GM21423 (cell line): ENCODE data around the gene MEI1.
"Not testable (repeated sequence)": the region's sequence is repeated elsewhere in the genome, so short reads cannot be mapped to it uniquely, and the experiment has no call there.

ENCODE experiments used
- ATAC-seq: cut with Tn5 transposase; IDR thresholded peaks from one replicate; pipeline ENCODE4 v1.9.1; 2021; ENCODE audit warnings: mild to moderate bottlenecking, moderate library complexity; ENCODE audit not compliant: unreplicated experiment

MEI1 gene

DNA sequence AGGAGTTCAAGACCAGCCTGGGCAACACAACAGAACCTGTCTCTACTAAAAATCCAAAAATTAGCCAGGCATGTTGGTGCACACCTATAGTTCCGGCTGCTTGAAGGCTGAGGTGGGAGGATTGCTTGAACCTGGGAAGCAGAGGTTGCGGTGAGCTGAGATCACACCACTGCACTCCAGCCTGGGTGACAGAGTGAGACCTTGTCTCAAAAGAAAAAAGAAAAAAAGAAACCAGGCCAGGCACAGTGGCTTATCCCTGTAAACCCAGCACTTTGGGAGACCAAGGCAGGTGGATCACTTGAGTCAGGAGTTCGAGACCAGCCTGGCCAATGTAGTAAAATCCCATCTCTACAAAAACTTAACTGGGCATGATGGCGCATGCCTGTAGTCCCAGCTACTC is 33.9 kb downstream of the MEI1 start:
- not testable (repeated sequence) for ATAC-seq

DNA sequence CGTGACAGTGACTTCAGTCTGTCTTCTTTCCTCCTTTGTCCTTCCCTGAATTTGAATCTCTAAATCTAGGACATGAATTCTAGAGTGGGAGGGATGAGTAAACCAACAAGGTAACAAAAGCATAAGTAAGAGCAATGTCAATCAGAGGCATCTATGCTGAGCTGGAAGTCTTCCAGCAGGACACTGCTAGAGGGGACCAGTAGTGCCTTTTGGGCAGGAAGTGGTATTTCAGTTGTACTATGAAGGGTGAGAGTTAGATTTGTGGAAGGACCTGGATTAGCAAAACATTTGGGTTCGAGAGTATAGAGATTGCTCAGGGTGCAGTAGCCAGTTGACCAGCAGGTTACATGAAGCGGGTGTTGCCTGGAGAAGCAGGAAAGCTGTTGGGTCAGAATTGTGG is 40.3 kb downstream of the MEI1 start:
- ATAC-seq: no peak

DNA sequence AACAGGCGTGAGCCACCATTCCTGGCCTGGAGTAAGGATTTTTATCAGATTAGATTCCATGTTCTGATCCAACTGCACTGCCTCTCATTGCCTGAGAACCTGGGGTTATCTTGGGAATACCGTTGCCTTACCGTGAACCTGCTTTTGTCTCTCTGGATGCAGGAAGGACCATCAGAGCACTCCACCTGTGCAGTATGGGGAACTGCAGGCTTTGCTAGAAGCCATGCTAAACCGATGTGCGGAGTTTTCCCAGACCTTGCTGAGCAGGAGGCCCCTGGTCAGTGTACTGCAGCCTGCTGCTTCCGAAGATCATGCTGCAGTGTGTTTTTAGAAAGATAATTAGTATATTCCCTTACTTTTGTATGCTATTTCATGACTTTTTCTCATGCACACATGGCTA is 43.6 kb downstream of the MEI1 start:
- ATAC-seq: no peak

DNA sequence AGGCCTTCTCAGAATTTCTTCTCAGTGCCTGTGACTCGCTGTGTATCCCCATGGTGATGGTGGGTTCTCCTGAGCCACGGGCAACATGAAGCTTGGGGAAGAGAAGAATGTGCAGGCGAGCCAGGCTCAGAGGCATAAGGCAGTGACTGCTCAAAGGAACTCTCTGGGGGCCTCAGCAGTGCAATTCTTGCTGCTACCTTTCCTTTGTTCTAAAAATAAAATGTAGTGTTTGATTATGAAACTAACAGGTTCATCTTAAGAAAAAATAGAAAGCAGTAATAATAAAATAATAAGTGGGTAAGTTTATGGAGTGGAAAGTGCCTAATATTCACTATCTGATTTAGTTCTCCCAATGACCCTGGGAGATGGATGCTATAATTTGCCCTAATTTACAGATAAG is 46.7 kb downstream of the MEI1 start:
- ATAC-seq: no peak

DNA sequence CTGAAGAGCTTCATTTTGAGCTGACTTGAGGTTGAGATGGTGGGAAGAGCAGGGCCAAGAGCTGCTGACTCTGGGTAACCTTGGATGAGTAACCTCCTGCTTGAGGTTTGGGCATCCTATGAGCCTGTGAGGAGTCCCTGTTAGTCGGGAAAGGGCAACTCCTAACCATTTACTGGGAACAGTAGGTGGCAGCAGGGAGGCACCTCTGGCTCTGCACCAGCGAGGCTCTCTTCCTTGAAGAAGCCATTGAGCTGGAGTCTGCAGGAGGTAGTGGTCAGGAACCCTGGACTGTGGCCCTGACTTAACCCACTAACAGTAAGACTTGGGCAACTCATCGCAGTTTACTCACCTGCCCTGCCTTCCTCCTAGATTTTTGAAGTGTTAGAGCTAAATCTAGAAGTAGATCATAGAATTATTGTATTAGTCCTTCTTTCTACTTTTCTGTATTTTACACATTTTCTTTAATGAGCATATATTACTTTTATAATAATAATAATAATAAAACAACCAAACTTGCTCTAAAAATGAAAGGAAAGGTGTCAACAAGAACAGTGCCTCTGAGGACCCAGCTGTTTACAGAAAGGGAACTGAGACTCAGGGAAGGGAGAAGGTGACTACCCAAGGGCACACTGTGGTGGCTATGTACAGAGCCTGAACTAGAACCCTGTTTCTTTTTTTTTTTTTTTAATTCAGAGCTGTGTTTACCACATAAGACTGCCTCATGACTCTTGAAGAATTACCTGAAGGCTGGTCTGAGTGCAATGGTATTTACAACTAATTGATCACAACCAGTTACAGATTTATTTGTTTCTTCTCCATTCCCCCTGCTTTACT is 47.5 kb downstream of the MEI1 start:
- ATAC-seq: no peak

DNA sequence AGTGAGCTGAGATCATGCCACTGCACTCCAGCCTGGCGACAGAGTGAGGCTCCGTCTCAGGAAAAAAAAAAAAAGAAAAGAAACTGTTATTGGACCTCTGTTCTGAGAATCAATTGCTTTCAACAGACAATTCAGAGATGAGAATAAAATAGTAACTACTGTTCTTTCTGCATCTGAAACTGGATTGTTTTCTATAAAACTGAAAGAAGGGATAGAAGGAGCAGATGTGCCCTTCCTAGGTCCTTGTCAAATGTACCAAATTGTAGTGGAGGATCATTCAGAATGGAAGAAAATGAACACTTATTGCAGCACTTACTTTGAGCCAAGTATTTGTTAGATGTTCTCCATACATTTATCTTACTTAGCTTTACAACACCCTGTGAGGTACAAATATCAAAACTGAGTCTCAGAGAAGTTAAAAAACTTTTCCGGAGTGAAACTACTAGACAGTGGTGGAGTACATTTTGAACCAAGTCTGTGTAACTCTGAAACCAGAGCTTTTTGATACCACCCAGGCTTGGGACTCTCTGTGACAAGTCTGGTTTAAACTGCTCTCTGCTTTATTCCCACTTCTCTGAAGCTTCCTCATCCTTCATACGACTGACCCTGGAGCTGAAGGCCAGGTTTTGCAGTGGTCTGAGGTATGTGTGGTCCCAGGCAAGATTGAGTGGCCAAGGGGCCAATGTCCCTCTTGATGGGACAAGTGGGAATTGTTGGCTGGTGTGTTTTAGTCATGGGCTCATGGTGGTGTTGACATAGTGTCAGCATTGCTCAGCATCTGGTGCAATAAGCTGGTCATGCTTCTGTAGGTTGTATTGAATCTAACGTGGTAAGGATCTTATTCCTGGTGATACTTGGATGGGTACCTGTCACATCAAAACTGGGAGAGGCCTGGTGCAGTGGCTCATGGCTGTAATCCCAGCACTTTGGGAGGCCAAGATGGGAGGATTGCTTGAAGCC is 53.0 kb downstream of the MEI1 start:
- ATAC-seq: no peak

DNA sequence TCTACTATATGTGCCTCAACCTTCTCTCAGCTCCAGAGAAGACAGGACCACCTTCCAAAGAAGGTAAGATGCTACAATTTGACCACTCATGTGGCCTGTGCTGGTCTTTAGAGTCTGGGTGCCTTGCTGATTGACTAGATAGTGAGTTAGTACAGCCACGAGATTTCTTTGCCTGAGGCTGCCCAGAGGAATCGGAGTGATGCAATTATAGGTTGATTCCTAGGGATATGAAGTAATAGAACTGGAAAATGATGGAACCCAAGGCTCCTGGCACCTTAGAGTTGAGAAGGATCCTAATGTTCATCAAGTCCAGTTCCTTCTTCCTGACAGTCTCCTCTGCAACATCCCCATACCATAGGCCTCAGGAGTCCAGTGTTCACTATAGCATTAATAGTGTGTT is 54.7 kb downstream of the MEI1 start:
- ATAC-seq: no peak

DNA sequence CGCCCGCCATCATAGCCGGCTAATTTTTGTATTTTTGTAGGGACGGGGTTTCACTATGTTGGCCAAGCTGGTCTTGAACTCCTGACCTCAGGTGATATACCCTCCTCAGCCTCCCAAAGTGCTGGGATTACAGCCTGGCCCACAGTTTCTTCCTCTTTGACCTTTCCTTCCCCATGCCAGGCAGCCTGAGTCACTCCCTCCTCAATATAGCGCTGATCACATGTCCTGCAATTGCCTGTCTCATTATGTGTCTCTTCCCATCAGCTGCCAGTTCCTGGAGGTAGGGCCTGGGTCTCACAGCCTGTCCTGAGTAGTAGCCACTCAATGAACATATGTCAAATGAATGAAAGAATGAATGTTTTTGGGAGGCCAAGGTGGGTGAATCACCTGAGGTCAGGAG is 58.2 kb downstream of the MEI1 start:
- ATAC-seq: no peak

DNA sequence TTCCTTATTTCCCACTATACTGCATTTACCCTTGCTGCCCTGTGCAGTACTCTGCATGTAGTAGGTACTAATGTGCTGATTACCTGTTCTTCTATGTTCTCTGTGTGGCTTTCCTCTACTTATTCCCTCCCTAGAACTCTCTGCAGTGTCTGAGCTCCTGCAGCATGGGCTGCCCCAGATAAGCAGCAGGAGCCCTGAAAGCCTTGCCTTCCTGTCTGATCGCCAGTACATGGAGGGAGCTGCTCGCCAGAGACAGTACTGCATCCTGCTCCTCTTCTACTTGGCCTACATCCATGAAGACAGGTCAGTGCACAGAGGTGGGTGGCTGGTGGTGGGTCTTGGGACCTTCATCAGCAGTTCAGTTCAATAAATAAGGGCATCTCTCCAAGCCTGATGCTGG is 58.9 kb downstream of the MEI1 start:
- ATAC-seq: no peak

DNA sequence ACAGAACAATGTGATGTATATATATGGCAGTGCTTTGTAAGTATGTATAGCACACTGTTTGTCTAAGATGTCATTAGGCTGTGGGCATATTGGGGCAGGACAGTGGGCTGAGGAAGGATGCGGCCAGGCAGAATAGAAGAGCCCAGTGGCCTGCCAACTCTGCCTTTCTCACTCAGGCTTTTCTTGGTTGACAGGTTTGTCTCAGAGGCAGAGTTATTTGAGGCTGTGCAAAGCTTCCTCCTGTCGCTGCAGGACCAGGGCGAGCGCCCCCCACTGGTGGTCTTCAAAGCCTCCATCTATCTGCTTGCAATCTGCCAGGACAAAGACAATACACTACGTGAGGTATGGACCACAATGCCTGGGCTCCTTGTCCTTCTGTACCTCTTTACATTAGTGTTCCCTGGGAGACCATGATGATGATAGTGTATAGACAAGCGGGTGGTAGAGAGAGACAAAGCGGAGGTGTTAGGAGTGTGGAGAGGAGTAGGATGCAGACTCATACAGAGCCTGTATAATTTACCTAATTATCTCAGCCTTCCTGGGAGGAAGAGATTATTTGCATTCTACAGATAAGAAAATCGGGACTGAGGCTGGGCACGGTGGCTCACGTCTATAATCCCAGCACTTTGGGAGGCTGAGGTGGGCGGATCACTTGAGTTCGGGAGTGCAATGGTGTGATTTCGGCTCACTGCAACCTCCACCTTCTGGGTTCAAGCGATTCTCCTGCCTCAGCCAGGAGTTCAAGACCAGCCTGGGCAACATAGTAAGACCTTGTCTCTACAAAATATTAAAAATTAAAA is 63.9 kb downstream of the MEI1 start:
- ATAC-seq: no peak

DNA sequence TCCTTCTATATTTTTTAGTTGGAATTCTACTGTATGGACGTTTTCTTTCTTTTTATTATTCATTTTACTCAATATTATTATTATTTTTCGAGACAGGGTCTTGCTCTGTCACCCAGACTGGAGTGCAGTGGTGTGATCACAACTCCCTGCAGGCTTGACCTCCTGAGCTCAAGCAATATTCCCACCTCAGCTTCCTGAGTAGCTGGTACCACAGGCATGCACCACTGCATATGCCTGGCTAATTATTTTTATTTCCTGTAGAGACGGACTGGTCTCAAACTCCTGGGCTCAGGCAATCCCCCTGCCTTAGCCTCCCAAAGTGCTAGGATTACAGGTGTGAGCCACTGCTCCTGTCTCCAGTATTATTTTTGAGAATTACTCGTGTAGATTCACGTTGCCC is 67.2 kb downstream of the MEI1 start:
- ATAC-seq: no peak

DNA sequence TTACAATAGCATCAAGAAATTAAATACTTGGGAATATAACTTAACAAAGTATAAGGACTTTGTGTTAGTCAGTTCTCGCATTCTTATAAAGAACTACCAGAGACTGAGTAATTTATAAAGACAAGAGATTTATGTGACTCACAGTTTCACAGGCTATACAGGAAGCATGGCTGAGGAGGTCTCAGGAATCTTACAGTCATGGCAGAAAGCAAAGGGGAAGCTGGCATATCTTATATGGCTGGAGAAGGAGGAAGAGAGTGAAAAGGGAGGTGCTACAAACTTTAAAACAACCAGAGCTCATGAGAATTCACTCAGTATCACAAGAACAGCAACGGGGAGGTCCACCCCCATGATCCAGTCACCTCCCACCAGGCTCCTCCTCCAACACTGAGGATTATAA is 69.1 kb downstream of the MEI1 start:
- ATAC-seq: no peak

DNA sequence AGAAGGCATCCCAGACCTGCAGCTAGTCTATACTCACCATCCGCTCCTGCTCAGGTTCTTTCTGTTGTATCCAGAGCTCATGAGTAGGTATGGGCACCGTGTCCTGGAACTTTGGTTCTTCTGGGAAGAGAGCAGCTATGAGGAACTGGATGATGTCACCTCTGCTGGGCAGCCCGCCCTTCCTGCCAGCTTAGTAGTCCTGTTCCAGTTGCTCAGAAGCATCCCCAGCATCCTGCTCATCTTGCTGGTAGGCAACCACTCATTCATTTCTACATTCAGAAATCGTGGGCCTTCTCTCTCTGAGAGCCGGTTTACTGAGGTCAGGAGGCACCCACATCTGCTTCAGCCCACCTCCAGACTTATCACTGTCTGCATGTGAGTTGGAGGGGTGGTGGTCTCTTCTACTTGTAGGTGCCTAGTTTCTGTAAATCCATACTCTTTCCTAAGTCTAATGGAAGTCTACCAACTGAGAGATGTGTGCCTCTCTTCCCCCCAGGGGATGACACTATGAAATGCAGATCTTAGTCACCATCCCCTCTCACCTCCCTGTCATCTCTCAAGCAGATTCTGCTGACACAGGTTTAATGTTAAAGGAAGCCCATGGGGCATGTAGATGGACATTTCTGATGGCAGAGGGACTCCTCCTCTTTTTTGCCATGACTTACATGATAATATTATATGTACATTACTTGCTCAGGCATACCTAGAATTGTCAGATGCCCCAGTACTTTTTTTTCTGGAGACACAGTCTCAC is 71.6 kb downstream of the MEI1 start:
- ATAC-seq: no peak

DNA sequence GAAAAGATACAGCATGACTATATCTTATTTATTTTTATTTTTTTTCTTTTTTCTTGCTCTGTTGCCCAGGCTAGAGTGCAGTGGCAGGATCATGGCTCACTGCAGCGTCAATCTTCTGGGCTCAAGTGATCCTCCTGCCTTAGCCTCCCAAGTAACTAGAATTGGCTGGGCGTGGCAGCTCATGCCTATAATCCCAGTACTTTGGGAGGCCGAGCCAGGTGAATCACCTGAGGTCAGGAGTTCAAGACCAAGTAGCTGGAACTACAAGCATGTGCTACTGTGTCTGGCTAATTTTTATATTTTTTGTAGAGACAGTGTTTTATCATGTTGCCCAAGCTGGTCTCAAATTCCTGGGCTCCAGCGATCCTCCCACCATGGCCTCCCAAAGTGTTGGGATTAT is 72.9 kb downstream of the MEI1 start:
- ATAC-seq: no peak

DNA sequence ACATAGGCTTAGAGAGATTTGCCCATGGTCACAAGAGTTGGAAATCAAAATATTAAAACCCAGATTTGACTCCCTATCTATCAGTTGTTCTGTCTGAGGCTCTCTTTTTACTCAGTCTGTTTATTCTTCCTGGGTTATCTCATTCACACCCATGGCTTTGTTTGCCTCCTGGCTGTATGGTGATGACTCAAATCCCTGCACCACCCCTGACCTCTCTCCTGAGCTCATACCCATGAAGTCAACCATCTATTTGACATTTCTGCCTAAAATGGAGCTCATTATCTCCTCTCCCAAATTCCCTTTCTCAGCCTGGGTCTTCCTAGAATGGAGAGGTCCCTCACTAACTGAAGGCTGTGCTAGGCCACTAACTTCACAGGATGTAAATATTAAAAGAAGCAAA is 73.3 kb downstream of the MEI1 start:
- no peak for ATAC-seq

DNA sequence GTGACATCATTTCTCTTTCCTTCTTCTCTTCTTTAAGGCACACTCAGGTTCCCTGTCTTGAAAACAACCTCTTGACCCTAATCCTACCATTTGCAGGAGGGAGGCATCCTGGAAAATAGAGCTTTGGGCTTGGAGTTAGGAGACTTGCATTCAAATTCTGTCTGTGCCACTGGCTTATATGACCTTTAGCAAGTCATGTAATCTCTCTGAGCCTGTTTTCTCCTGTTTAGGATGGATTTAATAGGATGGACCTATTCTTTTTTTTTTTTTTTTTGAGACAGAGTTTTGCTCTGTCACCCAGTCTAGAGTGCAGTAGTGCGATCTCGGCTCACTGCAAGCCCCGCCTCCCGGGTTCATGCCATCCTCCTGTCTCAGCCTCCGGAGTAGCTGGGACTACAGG is 76.0 kb downstream of the MEI1 start:
- ATAC-seq: no peak

DNA sequence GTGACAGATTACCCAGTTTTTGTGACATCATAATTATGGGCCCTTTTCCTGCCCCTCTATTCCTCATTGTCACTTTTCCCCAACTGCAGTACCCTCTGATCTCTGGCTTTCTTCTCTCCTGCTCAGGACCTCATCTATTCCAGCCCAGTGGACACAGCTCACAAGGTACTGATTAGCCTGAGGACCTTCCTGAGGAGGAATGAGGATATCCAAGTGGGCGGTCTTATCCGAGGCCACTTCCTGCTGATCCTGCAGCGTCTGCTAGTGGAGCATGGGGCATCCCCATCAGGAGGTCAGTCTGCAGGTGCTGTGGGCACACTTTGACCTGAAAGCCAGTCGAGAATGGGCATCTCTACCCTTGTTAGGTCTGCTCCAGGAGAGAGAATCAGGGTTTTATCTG is 76.7 kb downstream of the MEI1 start:
- no peak for ATAC-seq

DNA sequence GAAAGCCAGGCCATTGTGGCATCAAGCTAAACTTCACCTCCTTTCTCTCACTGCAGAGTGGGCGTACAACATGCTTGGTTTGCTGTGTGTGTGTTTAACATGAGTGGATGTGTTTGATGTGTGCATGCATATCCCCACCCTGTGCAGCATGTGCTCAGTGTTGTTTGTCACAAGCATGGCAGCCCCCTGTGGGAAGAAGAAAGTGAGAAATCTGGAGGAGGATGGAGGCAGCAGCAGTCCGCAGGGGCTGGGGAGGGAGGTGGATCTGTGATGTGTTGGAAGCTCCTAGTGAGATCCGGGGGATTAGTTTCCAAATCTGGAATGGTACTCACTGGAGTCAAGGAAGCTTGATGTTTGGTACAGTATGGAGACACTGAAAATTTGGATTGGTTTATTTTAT is 77.1 kb downstream of the MEI1 start:
- no peak for ATAC-seq

DNA sequence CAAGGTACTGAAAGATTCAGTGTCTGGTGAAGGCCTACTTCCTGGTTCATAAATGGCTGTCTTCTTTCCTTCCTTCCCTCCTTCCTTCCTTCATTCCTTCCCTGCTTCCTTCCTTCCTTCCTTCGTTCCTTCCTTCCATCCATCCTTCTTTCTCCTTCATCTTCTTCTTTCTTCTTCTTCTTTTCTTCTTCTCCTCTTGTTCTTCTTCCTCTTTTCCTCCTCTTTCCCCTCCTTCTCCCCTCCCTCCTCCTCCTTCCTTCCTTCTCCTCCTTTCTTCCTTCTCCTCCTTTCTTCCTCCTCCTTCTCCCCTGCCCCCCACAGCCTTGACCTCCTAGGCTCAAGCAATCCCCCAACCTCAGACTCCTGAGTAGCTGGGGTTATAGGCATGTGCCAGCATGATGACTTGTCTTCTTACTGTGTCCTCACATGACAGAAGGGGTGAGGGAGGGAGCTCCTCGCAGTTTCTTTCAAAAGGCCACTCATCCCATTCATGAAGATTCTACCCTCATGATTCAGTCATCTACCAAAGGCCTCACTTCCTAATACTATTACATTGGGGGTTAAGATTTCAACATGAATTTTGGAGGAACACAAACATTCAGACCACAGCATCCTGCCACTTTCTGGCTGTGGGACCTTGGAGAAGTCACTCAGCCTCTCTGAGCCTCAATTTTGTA is 78.6 kb downstream of the MEI1 start:
- ATAC-seq: no peak

DNA sequence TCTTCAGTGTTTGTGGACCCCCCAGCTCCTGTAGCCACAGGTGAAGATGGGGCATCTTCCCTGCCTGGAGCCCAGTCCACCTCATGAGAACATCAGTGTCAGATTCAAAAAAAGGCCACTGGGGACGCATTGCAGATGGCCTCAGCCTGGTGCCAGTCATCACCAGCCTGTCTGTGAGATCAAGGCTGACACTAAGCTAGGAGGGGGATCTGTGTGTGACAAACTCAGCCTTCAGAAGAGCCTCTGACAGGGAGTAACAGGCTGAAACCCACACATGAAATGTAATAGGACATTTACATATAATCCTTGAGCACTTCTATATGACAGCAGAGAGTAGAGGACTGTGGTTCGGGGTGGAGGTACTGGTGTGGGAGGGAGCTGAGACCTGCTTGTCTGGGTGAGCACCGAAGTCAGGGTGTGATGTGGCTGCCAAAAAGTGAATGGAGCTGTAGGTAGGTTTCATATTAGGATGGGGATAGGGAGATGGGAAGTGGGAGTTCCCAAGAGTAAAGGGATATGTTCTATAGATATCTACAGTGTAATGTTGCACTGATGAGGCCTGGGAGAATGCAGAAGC is 80.7 kb downstream of the MEI1 start:
- no peak for ATAC-seq
